HK-2 (cell line): Measurements from ENCODE around the gene RASGRP2.
"Not testable (repeated sequence)": the region's sequence is repeated elsewhere in the genome, so short reads cannot be mapped to it uniquely, and the experiment has no call there.

Experiments used
- DNase-seq: peaks from one replicate; pipeline ENCODE4 v3.0.0-alpha.2; 2018; ENCODE audit not compliant: unreplicated experiment

RASGRP2 gene

GRCh38 chr11:64718084-64718779, 25.7 kb downstream of the RASGRP2 start:
- no peak for DNase-seq

GRCh38 chr11:64717268-64717578, 26.7 kb downstream of the RASGRP2 start:
- DNase-seq: no peak

GRCh38 chr11:64716473-64717267, 27.3 kb downstream of the RASGRP2 start:
- no peak for DNase-seq

GRCh38 chr11:64715756-64716472, 28.0 kb downstream of the RASGRP2 start:
- no peak for DNase-seq

GRCh38 chr11:64715110-64715509, 28.8 kb downstream of the RASGRP2 start:
- no peak for DNase-seq

- DNase-seq: no peak
Observed at GRCh38 chr11:64714666-64715065, 29.3 kb downstream of the RASGRP2 start.

GRCh38 chr11:64713781-64714363, 30.1 kb downstream of the RASGRP2 start:
- no peak for DNase-seq

- no peak for DNase-seq
Observed at GRCh38 chr11:64713016-64713707, 30.8 kb downstream of the RASGRP2 start.

GRCh38 chr11:64712430-64713015, 31.4 kb downstream of the RASGRP2 start:
- no peak for DNase-seq

- DNase-seq: no peak
Observed at GRCh38 chr11:64711956-64712362, 32.0 kb downstream of the RASGRP2 start.

GRCh38 chr11:64711138-64711955, 32.6 kb downstream of the RASGRP2 start:
- no peak for DNase-seq

GRCh38 chr11:64710418-64711137, 33.4 kb downstream of the RASGRP2 start:
- DNase-seq: no peak

- no peak for DNase-seq
Observed at GRCh38 chr11:64705501-64705900, 38.4 kb downstream of the RASGRP2 start.

GRCh38 chr11:64703048-64703447, 40.9 kb downstream of the RASGRP2 start:
- no peak for DNase-seq

- not testable (repeated sequence) for DNase-seq
Observed at GRCh38 chr11:64701956-64702355, 42.0 kb downstream of the RASGRP2 start.

GRCh38 chr11:64698427-64698826, 45.5 kb downstream of the RASGRP2 start:
- DNase-seq: no peak

GRCh38 chr11:64697663-64698375, 46.1 kb downstream of the RASGRP2 start:
- no peak for DNase-seq

- DNase-seq: no peak
Observed at GRCh38 chr11:64696045-64696444, 47.9 kb downstream of the RASGRP2 start.

- no peak for DNase-seq
Observed at GRCh38 chr11:64695548-64695947, 48.4 kb downstream of the RASGRP2 start.
